ENCODE measurements around the gene RGS3. TPM values are rescaled to one million over a fixed set of nuclear protein-coding genes. Genes with fewer than 3 reads are reported as not detected.
A peak's percentile ranks its signal among the peaks of the same experiment; 100 is the strongest.

The RGS3 gene
- total and polyA plus RNA-seq, 10 of the 15 experiments (the other 5 are each of a cell fraction or from before 2014, with no cell fraction given): 2.9 to 138 (median 28.8) TPM

DNA sequence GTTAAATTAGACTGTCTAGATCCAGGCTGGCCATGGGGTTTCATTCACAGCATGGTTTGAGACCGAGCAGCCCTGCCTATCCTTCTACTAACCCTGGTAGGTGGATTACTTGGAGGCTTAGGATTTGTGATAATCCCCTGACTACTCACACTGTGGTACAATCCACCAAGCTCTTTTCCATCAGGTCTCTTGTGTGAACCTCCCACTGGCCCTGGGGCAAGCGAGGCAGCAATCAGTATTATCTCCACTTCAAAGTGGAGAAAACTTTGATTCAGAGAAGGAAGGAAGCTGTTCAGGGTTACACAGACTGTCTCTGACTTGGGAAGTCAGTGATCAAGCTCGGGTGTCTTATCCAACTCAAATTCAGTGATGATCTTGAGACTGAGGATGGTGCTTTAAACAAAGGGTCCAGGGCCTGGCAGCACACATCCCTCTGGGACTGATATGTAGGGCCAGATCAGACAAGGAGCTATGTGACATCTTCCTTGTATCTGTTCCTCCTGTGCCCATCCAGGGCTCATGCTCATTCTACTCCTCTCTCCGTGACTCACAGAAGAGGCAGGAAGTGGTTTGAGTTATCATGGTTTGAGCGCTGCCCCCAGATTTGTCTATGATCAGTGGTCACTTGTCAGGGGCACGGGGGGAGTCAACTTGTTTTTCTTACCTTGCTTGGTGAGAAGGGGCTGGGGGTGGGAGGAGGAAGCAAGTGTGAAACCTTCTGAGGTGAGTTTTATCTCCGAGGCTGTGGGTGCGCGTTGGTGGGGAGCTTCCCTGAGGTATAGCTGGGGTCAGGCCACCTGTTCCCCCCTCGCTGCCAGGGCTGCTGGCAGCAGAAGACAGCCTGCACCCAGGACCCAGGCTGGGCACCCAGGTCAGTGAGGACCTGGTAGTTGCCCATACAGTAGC is 48.6 kb downstream of the RGS3 start (continued):
- TF ChIP-seq CREB1 (IDR thresholded peaks at IDR 0.05; ENCODE audit: low read depth): 0 out of 2 replicates have a peak, but pooled peaks have one; percentile 37
- TF ChIP-seq, protein P1, sequence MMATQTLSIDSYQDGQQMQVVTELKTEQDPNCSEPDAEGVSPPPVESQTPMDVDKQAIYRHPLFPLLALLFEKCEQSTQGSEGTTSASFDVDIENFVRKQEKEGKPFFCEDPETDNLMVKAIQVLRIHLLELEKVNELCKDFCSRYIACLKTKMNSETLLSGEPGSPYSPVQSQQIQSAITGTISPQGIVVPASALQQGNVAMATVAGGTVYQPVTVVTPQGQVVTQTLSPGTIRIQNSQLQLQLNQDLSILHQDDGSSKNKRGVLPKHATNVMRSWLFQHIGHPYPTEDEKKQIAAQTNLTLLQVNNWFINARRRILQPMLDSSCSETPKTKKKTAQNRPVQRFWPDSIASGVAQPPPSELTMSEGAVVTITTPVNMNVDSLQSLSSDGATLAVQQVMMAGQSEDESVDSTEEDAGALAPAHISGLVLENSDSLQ (IDR thresholded peaks at IDR 0.05): peak; percentile 43; the same call in 1 of the 2 replicates
- peak; percentile 76 for TF ChIP-seq TCF3 (IDR thresholded peaks at IDR 0.05; ENCODE audit: borderline replicate concordance, insufficient read depth, low read depth, low read length)
- TF ChIP-seq, protein P2, sequence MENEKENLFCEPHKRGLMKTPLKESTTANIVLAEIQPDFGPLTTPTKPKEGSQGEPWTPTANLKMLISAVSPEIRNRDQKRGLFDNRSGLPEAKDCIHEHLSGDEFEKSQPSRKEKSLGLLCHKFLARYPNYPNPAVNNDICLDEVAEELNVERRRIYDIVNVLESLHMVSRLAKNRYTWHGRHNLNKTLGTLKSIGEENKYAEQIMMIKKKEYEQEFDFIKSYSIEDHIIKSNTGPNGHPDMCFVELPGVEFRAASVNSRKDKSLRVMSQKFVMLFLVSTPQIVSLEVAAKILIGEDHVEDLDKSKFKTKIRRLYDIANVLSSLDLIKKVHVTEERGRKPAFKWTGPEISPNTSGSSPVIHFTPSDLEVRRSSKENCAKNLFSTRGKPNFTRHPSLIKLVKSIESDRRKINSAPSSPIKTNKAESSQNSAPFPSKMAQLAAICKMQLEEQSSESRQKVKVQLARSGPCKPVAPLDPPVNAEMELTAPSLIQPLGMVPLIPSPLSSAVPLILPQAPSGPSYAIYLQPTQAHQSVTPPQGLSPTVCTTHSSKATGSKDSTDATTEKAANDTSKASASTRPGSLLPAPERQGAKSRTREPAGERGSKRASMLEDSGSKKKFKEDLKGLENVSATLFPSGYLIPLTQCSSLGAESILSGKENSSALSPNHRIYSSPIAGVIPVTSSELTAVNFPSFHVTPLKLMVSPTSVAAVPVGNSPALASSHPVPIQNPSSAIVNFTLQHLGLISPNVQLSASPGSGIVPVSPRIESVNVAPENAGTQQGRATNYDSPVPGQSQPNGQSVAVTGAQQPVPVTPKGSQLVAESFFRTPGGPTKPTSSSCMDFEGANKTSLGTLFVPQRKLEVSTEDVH (IDR thresholded peaks at IDR 0.05; ENCODE audit: low read depth, partially characterized antibody): no peak
- peak in 1 of 2 experiments; percentile 94; a peak in 2 of 3 replicates for TF ChIP-seq EGR1 (IDR thresholded peaks at IDR 0.05; ENCODE audit: borderline replicate concordance in 1 of 2, low read depth in 2 of 2, low read length in 2 of 2)
- TF ChIP-seq SPI1 (IDR thresholded peaks at IDR 0.05; ENCODE audit: borderline replicate concordance, insufficient read depth, low read depth, low read length): peak; percentile 49; the same call in 1 of the 2 replicates
- TF ChIP-seq HDGF (IDR thresholded peaks at IDR 0.05): no peak
- TF ChIP-seq RCOR1 (conservative IDR thresholded peaks at IDR 0.05; ENCODE audit: low read depth, low read length): no peak
- no peak for TF ChIP-seq RBBP5 (conservative IDR thresholded peaks at IDR 0.05)
- TF ChIP-seq MEF2A (IDR thresholded peaks at IDR 0.05; ENCODE audit: insufficient read depth, low read depth, low read length): 0 out of 2 replicates have a peak, but pooled peaks have one; percentile 62
- TF ChIP-seq, protein P3, sequence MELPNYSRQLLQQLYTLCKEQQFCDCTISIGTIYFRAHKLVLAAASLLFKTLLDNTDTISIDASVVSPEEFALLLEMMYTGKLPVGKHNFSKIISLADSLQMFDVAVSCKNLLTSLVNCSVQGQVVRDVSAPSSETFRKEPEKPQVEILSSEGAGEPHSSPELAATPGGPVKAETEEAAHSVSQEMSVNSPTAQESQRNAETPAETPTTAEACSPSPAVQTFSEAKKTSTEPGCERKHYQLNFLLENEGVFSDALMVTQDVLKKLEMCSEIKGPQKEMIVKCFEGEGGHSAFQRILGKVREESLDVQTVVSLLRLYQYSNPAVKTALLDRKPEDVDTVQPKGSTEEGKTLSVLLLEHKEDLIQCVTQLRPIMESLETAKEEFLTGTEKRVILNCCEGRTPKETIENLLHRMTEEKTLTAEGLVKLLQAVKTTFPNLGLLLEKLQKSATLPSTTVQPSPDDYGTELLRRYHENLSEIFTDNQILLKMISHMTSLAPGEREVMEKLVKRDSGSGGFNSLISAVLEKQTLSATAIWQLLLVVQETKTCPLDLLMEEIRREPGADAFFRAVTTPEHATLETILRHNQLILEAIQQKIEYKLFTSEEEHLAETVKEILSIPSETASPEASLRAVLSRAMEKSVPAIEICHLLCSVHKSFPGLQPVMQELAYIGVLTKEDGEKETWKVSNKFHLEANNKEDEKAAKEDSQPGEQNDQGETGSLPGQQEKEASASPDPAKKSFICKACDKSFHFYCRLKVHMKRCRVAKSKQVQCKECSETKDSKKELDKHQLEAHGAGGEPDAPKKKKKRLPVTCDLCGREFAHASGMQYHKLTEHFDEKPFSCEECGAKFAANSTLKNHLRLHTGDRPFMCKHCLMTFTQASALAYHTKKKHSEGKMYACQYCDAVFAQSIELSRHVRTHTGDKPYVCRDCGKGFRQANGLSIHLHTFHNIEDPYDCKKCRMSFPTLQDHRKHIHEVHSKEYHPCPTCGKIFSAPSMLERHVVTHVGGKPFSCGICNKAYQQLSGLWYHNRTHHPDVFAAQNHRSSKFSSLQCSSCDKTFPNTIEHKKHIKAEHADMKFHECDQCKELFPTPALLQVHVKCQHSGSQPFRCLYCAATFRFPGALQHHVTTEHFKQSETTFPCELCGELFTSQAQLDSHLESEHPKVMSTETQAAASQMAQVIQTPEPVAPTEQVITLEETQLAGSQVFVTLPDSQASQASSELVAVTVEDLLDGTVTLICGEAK (IDR thresholded peaks at IDR 0.05; ENCODE audit: borderline replicate concordance): no peak
- TF ChIP-seq EP300 (IDR thresholded peaks at IDR 0.05; ENCODE audit: borderline replicate concordance in 1 of 2, control insufficient read depth in 1 of 2, low read depth in 2 of 2, low read length in 2 of 2): peak; percentile 7 to 84; a peak in 2 of 4 replicates
- TF ChIP-seq, protein P4, sequence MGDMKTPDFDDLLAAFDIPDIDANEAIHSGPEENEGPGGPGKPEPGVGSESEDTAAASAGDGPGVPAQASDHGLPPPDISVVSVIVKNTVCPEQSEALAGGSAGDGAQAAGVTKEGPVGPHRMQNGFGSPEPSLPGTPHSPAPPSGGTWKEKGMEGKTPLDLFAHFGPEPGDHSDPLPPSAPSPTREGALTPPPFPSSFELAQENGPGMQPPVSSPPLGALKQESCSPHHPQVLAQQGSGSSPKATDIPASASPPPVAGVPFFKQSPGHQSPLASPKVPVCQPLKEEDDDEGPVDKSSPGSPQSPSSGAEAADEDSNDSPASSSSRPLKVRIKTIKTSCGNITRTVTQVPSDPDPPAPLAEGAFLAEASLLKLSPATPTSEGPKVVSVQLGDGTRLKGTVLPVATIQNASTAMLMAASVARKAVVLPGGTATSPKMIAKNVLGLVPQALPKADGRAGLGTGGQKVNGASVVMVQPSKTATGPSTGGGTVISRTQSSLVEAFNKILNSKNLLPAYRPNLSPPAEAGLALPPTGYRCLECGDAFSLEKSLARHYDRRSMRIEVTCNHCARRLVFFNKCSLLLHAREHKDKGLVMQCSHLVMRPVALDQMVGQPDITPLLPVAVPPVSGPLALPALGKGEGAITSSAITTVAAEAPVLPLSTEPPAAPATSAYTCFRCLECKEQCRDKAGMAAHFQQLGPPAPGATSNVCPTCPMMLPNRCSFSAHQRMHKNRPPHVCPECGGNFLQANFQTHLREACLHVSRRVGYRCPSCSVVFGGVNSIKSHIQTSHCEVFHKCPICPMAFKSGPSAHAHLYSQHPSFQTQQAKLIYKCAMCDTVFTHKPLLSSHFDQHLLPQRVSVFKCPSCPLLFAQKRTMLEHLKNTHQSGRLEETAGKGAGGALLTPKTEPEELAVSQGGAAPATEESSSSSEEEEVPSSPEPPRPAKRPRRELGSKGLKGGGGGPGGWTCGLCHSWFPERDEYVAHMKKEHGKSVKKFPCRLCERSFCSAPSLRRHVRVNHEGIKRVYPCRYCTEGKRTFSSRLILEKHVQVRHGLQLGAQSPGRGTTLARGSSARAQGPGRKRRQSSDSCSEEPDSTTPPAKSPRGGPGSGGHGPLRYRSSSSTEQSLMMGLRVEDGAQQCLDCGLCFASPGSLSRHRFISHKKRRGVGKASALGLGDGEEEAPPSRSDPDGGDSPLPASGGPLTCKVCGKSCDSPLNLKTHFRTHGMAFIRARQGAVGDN (IDR thresholded peaks at IDR 0.05): peak; percentile 60; the same call in 1 of the 2 replicates
- peak; percentile 41; the same call in 1 of the 2 replicates for TF ChIP-seq IRF4 (IDR thresholded peaks at IDR 0.05; ENCODE audit: low read depth, low read length)

Measured in GM12878 (cell line).